Bladder microvascular endothelial cell (primary cell): ENCODE measurements around the gene FBXW4. TPM values are rescaled to one million over a fixed set of nuclear protein-coding genes. Genes with fewer than 3 reads are reported as not detected.

ENCODE experiments used
- total RNA-seq: library from RNA; depleted of rRNA; stranded (reverse); fragments of >200 nt; gene quantifications from 2 replicates; pipeline ENCODE4 v1.2.3, GENCODE V29; 2014

Gene FBXW4
- total RNA-seq = 24.1 and 33.2 TPM in 2 replicates

GRCh38 chr10:101694674-101695403 lies at the start of gene FBXW4:
FBXW4 (minus strand) TSS chr10:101695170; CDS start chr10:101695105, 65 bp downstream.

GRCh38 chr10:101587725-101588653 lies 107.0 kb downstream of the FBXW4 start, which contains the start of the genes DPCD and POLL:
DPCD (plus strand) TSS chr10:101588321; CDS start chr10:101588337, 16 bp downstream.
POLL (minus strand) TSS chr10:101588257; CDS start chr10:101587360, 897 bp downstream.

Other genes starting within 250 kb of the FBXW4 start
- gene POLL, start 106.9 kb downstream of the FBXW4 start, total RNA-seq = 6.6 and 8.0 TPM in 2 replicates
- gene DPCD, start 106.8 kb downstream of the FBXW4 start, total RNA-seq = 25.3 and 28.7 TPM in 2 replicates
- not detected in 2 replicates for gene FGF8, start 80.9 kb upstream of the FBXW4 start, total RNA-seq
- 82.2 and 88.2 TPM in 2 replicates for gene NPM3, start 88.3 kb upstream of the FBXW4 start, total RNA-seq
- 65.4 and 112 TPM in 2 replicates for gene OGA, start 123.3 kb upstream of the FBXW4 start, total RNA-seq
- gene KCNIP2, start 148.6 kb upstream of the FBXW4 start, total RNA-seq = 0.31 and 0.65 TPM in 2 replicates